Midbrain (tissue), 1 donor: ENCODE results near the gene PUSL1.

Experiments used
- DNase-seq: peaks from one replicate; lab custom pipeline; 2025; lab: John Stamatoyannopoulos, UW

The PUSL1 gene

GRCh38 chr1:1354271-1355247 is 46.2 kb downstream of the PUSL1 start:
- DNase-seq, result no peak

DNA sequence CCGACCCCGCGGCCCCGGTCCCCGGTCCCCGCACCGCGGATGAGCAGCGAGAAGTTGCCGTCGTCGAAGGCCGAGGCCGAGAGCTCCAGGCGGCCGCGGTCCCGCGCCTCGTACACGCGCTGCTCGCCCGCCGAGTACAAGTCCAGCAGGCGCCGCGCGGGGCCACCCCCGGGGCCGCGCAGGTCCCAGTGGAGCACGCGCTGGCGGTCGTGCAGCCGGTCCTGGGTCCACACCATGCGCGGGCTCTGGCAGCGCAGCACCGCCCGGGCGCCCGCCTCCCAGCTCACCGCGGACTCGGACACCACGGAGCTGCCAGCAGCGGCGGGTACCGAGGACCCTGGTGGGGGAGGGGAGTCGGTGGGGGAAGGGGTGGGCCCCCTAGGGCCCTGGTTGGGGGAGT is 47.0 kb downstream of the PUSL1 start:
- DNase-seq, result no peak

DNA sequence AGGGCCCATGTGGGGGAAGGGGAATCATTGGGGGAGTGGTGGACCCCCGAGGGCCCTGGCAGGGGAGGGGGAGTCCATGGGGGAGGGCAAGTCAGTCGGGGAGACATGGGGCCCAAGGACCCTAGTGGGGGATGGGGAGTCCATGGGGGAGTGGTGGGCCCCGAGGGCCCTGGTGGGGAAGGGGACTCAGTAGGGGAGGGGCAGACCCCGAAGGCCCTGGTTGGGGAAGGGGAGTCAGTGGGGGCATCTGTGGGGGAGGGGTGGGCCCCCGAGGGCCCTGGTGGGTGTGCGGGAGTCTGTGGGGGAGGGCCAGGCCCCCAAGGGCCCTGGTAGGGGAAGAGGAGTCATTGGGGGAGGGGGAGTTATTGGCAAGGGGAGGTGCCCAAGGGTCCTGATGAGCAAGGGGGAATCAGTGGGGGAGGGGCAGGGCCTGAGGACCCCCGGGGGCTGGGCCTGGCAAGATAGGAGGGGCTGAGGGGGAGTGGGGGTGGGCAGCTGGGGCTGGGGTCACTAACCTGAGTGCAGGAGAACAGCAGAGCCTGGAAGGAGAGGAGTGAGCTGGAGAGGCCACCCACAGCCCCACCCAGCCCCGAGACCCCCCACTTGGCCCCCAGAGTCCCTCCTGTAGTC is 47.9 kb downstream of the PUSL1 start:
- no peak for DNase-seq

GRCh38 chr1:1356796-1357401 is 48.5 kb downstream of the PUSL1 start:
- DNase-seq, result no peak

DNA sequence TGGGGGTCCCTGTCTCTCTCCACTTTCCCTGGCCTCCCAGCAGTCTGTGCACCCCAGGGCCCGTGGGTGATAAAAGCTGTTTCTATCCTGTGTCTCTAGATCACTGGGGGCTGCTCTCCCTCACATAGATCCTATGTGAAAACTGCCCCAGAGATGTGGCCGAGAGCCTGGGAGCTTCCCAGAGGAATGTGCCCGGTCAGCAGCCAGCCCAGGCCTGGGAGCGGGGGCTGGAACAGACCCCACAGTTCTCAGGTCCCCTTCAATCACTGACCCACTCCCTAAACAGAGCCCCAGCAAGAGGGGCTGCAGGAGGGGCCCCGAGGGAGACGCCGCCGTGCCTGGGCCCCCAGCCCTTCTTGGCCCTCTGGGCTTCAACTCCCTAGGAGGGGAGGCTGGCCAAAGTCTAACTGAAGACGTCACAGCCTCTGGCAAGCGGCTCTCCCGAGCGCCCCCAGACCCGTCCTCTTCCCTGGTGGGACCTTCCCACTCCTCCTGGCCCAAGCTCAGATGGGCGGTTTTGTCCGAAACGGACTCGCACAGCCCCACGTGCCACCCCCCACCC is 49.6 kb downstream of the PUSL1 start:
- no peak for DNase-seq

DNA sequence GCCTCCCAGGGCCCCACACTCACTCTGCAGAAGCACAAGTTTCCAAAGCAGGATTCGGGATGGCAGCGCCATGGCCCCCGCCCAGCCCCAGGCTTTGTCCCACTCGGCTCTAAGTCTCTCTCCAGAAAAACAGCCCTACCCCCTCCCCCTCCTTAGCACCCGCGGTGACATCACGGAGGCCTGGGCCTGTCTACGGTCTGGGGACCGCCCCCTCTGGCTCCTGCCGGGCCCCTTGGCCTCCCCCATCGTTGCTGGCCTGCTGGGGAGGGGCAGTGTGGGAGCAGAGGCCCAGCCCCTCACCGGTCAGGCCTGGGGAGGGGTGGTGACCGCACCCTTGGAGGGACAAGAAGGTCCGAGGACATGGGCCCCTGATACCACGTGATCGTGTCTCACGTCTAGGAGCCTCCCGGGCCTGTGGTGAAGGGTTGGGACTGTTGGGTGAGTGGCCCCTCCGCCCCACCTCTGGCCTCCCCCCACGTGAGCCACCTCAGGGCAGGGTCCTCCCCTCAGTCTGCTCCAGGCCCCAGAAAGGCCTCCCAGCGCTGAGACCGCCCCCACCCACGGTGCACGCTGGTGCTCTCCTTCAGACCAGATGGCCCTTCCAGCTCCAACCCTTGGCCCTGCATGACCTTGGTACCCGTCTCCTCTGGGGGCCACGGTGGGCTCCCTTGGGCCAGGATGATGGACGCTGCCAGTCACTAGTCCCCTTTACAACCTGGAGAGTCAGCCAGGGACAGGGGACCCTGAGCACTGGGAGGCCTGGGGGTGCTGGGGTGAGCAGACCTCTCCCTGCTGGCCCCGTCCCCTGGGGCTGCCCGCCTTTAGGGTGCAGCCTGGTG is 50.3 kb downstream of the PUSL1 start, which contains the start of gene MXRA8:
Gene MXRA8 (minus strand): TSS at position 123 of the 839 bp plus-strand sequence. CDS start 51 bp downstream, at position 72.
- DNase-seq, result no peak

- no peak for DNase-seq
Observed at GRCh38 chr1:1359308-1359663, 50.9 kb downstream of the PUSL1 start.

GRCh38 chr1:1359664-1360468 is 51.5 kb downstream of the PUSL1 start:
- no peak for DNase-seq

DNA sequence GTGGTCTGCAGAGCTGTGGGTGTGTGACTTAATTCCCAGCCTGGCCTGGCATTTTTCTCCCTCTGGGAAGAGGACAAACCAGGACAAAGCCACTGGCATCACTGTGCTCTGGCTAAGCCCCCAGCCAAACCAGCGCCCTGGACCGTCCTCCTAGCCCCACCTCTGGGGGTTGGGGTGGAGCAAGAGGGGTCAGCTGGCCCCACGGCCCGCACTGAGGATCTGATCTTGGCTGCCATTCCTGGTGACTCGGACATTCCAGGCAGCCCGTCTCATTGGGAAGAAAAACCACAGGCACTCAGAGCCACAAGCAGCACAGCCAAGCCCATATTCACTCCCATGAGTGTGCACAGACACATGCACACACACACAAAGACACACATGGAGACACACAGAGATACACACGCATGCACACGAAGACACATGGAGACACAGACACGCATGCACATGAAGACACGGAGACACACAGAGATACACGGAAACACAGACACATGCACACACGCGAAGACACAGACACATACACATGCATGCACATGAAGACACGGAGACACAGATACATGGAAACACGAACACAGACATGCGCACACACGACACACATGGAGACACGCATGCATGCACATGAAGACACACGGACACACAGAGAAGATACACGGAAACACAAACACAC is 52.2 kb downstream of the PUSL1 start:
- DNase-seq, result no peak
